ENCODE measurements around the gene GALE.

DNA sequence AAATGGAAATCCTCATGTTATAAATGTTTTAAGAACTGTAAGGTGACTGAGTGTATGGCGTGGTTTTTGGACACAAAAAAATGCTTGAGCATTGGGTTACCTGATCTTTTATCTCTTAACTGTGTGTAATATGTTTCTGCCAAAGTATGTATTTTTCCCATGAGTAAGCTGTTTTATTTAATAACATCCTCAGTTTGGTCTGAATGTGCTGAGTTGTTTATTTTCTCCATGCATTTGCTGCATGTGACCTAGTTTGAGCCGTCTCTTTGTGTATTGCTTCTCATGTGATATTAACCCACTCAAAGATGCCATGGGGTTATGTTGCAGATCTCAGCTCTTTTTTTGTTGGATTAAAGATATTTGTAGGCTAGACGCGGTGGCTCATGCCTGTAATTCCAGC, 15.7 kb downstream of the GALE start:
- TF ChIP-seq, protein P1, sequence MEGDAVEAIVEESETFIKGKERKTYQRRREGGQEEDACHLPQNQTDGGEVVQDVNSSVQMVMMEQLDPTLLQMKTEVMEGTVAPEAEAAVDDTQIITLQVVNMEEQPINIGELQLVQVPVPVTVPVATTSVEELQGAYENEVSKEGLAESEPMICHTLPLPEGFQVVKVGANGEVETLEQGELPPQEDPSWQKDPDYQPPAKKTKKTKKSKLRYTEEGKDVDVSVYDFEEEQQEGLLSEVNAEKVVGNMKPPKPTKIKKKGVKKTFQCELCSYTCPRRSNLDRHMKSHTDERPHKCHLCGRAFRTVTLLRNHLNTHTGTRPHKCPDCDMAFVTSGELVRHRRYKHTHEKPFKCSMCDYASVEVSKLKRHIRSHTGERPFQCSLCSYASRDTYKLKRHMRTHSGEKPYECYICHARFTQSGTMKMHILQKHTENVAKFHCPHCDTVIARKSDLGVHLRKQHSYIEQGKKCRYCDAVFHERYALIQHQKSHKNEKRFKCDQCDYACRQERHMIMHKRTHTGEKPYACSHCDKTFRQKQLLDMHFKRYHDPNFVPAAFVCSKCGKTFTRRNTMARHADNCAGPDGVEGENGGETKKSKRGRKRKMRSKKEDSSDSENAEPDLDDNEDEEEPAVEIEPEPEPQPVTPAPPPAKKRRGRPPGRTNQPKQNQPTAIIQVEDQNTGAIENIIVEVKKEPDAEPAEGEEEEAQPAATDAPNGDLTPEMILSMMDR (IDR thresholded peaks at IDR 0.05): no peak
- TF ChIP-seq POLR2A (IDR thresholded peaks at IDR 0.05; ENCODE audit: low read length) (no peak), MYC (IDR thresholded peaks at IDR 0.05; ENCODE audit: borderline replicate concordance, low read length) (no peak), RCOR1 (IDR thresholded peaks at IDR 0.05; ENCODE audit: low read depth, low read length) (no peak), SMC3 (IDR thresholded peaks at IDR 0.05) (no peak), KDM5A (IDR thresholded peaks at IDR 0.05) (no peak)
- TF ChIP-seq, protein P2, sequence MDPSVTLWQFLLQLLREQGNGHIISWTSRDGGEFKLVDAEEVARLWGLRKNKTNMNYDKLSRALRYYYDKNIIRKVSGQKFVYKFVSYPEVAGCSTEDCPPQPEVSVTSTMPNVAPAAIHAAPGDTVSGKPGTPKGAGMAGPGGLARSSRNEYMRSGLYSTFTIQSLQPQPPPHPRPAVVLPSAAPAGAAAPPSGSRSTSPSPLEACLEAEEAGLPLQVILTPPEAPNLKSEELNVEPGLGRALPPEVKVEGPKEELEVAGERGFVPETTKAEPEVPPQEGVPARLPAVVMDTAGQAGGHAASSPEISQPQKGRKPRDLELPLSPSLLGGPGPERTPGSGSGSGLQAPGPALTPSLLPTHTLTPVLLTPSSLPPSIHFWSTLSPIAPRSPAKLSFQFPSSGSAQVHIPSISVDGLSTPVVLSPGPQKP (IDR thresholded peaks at IDR 0.05; ENCODE audit: low read depth, low read length): no peak
- TF ChIP-seq, protein P3, sequence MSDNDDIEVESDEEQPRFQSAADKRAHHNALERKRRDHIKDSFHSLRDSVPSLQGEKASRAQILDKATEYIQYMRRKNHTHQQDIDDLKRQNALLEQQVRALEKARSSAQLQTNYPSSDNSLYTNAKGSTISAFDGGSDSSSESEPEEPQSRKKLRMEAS (IDR thresholded peaks at IDR 0.05): no peak
- TF ChIP-seq, protein P4, sequence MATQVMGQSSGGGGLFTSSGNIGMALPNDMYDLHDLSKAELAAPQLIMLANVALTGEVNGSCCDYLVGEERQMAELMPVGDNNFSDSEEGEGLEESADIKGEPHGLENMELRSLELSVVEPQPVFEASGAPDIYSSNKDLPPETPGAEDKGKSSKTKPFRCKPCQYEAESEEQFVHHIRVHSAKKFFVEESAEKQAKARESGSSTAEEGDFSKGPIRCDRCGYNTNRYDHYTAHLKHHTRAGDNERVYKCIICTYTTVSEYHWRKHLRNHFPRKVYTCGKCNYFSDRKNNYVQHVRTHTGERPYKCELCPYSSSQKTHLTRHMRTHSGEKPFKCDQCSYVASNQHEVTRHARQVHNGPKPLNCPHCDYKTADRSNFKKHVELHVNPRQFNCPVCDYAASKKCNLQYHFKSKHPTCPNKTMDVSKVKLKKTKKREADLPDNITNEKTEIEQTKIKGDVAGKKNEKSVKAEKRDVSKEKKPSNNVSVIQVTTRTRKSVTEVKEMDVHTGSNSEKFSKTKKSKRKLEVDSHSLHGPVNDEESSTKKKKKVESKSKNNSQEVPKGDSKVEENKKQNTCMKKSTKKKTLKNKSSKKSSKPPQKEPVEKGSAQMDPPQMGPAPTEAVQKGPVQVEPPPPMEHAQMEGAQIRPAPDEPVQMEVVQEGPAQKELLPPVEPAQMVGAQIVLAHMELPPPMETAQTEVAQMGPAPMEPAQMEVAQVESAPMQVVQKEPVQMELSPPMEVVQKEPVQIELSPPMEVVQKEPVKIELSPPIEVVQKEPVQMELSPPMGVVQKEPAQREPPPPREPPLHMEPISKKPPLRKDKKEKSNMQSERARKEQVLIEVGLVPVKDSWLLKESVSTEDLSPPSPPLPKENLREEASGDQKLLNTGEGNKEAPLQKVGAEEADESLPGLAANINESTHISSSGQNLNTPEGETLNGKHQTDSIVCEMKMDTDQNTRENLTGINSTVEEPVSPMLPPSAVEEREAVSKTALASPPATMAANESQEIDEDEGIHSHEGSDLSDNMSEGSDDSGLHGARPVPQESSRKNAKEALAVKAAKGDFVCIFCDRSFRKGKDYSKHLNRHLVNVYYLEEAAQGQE (IDR thresholded peaks at IDR 0.05): no peak
